ENCODE data around the gene SGPP2.
"Not testable (repeated sequence)": the region's sequence is repeated elsewhere in the genome, so short reads cannot be mapped to it uniquely, and the experiment has no call there.

SGPP2 gene

DNA sequence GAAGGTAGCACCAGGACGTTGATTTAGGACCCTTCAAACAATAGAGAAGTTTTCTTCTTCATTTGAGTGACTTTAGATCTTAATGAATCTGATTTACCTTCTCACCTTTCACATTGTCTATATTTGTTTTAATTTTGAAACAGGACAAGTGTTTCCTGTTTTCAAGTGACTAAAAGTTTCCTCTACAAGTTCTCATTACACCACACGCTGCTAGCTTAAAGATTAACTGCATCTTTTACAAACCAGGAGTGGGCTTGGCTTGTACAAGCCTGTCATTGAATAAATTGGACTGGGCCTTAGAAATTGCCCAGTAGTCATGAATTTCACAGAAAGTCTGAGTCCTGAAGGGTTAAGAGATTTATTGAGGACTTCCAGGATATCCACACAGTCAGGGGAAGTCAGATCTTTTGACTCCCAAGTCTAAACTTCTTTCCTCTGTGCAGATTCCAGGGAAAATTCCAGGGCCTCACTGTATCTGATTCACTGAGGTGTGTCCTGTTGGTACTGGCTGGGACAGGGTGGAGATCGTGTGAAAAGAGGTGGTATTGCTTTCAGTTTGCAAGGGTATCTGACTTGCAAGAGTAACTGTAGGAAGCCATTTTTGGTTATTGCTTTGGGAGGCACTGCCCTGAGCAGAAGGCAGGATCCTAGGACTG is 3.4 kb downstream of the SGPP2 start:
- no peak for DNase-seq (ENCODE audit: low read depth in 2 of 2)

DNA sequence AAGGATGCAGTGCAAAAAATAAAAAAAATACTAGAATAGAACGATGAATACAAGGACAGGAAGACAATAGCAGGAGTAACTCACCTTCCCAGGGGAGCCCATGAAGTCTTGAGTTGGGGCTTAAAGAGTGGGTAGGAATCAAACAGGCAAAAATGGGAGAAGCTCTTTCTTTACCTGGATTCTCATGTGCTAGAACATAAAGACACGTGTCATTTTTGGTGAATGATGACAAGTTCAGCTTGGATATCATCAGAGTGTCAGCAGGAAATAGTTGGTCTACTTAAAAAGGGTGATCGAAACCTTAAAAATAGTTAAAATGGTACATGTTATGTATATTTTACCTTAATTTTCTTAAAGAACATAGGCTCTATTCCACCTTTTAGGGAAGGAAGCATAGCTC is 5.7 kb downstream of the SGPP2 start:
- no peak for DNase-seq (ENCODE audit: low read depth in 2 of 2)

DNA sequence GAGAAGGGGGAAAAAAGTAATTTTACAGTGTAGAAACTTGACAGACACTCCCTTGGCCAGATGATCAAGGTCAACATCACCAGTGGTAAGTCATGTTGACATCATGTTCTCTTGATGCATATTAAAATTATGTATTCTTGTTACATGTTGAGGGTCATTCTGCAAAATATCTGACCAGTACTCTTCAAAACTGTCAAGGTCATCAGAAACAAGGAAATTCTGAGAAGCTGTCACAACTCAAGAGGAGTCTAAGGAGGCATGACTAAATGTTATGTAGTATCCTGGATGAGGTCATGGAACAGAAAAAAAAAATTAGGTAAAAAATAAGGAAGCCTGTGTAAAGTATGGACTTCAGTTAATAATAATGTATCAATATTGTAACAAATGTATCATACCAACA is 6.3 kb downstream of the SGPP2 start:
- DNase-seq (ENCODE audit: low read depth in 2 of 2) = no peak

DNA sequence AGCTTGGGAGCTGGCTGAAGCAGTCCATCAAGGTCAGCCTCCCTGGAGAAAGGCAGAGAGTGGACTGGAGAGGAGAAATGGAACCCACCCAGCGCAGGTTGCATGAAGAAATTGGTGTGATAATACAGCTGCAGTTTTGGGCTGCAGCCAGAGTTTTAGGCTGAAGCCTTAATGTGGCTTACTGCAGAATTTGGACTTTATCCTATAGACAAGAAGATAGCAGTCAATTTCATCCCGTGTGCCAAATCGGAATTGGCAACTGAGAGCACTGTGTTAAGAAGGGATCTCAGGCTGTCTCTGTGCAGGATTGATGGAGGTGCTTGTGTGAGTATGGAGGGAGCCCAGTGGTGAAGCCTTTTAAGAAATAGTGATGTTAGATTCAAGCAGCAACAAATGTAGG is 7.5 kb downstream of the SGPP2 start:
- DNase-seq (ENCODE audit: low read depth in 2 of 2) = no peak

DNA sequence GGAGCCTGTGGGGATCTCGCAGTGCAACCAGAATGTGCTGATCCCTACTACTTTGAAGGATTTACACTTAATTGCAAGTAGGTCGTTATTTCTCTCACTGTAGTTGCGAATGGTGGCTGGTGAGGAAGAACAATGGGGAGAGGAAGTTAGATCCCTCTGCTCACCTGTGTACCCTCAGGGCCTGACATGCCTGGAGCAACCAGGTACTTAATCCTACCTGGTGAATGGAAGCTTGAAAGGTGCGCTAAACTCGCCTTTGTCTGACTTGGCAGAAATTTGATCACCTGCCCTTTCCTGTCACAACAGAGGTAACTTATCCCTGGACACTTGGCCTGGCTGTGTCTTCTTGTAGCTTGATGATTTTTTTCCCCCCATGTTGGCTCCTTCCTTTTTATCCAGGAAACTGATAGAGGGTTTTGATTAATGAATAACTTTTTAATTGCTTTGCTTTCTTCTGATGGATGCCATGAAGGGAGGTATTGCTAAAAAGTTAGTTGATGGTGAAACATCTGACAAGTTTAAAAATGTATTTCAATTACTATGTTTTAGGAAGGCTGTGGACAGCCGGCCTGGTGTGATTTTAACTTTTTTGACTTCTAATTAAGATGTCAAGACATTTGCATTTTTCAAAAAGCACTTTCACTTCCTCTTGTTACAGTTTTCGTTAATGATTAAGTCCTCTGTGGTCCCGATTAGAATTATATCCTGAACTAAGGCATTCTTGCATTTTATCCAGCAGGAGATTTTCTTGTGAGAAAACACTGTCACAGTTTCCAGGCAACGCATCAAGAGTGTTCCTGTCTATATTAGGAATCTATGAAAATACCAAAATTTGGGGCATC is 9.2 kb downstream of the SGPP2 start:
- DNase-seq (ENCODE audit: low read depth in 2 of 2) = no peak

DNA sequence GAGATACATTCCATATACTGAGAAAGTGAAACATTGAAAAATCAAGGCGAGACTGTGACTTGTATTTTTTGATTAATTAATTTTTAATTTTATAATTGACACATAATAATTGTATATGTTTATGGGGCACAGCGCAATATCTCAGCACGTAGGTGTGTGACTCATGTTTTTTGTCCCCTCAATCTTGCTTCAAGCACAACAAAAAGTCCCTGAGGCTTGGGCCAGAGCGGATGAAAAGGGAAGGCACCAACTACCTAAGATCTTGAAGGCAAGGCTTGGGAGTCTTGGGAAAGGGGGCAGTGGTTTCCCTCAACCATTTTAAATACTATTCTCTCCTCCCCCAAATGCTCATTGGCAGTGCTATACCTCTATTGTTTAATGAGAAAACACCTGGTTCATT is 9.9 kb downstream of the SGPP2 start:
- DNase-seq (ENCODE audit: low read depth in 2 of 2) = no peak

DNA sequence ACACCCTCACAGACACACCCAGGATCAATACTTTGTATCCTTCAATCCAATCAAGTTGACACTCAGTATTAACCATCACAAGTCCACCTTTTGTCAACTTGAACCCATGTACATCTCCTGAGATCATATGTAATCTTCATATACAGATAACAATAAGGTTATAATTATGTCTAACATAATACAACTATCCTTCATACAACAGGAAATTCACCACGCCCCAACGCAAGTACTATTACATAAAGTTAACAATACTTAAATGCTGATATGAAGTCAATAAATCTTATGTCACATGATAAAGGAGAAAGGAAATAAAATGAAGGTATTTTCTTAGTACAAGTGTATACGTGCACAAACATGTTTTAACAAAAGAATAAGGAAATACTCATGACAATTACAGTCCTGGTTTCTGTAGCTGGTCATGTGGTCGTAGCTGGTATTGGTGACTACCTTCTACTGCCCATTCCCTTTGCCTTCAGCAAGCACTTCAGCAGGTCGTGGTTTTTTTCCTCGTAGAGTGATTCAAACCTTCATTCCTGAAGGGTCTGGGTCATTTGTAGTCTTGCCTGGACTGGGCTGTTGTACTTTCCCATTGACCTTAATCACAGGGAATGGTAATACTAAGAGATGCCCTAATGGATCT is 11.2 kb downstream of the SGPP2 start:
- DNase-seq (ENCODE audit: low read depth in 2 of 2) = not testable (repeated sequence)

DNA sequence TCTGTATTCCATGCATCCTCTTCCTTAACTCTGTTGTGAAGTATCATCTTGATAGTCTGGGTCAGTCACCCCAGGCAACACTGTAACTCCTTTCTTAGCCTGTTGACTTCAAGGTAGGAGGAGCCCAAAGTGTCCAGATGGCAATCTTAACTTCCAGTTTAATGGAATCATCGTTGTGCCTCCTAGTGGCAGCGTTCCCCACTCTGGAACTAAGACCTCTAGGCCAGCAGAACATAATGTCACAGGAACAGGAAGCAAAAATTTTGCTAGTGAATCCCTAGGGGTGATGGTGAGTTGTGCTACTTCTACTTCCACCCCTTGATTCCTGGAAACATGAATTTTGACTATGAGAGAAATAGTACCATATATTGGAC is 11.7 kb downstream of the SGPP2 start:
- no peak for DNase-seq (ENCODE audit: low read depth in 2 of 2)

DNA sequence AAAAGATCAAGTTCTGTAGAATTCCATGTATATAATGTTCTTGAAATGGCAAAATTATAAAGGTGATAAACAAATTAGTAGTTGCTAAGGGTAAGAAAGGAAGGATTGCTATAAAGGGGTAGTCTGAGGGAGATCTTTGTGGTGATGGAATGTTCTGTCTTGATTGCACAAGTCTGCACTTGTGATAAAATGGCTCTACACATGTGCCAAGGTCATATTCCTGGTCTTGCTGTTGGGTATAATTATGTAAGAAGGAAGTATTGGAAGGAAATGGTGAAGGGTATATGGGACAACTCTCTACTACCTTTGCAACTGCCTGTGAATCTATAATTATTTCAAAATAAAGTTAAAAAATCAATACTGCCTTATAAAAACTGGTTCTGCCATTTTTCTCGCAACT is 15.3 kb downstream of the SGPP2 start:
- no peak for DNase-seq (ENCODE audit: low read depth in 2 of 2)

DNA sequence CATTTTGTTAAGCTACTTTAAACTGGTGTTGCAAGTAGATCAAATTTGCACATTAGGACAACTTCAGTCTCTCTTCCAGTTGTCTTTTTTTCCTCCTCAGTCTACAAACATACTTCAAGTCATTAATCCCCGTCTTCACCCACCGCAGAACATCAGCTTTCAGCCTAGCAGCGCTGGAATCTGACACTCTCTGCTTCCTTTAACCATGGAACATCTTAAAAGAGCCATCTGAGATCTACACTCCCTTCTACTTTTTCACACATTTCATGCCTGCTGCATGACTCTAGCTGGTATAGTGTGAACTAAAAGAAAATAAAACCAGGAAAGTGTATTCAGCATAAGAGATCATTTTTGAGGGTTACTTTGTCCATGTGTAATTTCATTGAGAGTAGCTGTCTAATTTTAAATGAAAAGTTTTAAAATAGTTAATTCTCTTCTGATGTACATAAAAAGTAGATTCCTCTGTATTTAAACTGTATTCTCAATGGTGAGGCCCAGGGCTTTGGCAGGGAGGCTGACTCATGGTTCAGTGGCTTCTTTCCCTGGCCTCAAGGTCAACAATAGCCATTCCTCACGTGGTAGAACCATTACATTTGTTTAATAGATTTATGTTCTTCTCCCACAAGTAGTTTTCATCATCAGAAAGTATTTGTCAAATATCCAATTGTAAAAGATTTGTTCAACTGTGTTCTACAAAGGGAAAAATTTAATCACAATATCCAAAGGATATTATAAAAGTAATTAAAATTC is 16.5 kb downstream of the SGPP2 start:
- DNase-seq (ENCODE audit: low read depth in 2 of 2) = no peak

DNA sequence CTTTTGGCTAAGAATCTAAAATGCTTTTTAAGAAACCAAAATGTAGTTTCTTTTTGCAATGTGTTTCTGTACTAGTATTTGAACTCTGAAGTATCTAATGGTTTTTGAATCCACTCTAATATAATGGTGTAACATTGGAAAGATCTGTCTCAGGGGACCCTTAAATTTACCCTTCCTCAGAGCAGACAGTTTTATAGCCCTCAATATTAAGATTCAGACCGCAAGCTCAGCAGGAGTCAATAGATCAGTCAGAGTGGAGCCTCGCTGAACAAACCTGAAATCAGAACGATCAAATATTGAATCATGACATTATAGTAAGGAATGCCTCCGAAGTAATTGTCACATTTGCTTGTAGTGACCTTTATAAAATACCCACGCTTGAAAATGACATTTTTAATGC is 18.3 kb downstream of the SGPP2 start:
- no peak for DNase-seq (ENCODE audit: low read depth in 2 of 2)

DNA sequence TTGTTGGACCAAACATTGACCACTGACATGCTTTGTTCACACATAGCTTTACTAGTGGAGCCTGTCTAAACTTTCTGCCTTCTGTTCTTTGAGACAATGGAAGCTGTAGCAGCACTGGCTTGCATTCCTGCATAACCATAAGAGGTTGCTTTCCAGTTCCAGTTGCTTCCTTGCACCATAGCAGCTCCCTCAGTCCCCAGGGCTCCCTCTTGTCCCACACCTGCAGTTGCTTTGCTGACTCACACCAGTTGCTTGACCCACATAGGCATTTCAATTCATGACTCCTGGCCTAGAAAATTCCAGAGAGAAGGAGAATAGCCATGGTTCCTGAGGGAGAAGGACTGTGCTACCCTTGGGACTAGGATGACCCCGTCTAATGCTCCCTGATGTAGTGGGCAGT is 20.9 kb downstream of the SGPP2 start:
- no peak for DNase-seq (ENCODE audit: low read depth in 2 of 2)

DNA sequence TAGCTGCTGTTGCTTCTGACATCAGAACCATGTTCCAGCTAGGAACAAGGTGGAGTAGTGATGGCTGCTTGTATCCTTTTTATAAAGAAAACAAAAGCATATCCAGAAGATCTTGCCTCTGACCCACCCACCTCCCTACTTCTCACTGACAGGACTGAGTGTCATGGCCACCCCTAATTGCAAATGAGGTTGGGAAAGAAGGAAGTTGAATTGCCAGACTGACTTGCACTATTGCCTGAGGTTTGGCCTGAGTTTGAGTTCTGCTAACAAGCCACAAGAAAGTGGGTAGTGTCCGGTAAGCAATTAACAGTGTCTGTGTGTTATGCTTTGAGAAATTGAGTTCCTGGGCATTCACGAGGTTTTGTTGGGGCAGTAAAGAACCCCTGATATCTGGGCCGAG is 22.8 kb downstream of the SGPP2 start:
- no peak for DNase-seq (ENCODE audit: low read depth in 2 of 2)

DNA sequence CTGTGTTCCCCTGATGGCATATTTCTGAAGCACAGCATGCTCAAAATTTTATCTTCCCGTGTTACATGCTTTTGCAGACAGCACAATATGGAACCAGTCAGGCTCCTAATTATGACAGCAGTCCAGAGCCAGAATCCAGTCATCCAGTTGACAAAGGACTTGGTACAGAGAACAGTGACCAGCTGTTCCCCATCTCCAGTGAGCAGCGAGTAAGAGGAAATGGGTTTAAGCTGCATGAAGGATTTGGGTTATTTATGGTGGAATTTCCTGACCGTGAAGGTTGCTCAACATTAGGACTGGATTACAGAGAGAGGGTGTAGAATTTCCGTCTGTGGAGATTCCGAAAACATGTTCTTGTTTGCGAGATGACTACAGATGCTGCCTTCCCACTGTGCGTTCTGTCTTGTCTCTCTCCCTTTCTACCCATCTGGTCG is 24.4 kb downstream of the SGPP2 start:
- DNase-seq (ENCODE audit: low read depth in 2 of 2) = no peak

DNA sequence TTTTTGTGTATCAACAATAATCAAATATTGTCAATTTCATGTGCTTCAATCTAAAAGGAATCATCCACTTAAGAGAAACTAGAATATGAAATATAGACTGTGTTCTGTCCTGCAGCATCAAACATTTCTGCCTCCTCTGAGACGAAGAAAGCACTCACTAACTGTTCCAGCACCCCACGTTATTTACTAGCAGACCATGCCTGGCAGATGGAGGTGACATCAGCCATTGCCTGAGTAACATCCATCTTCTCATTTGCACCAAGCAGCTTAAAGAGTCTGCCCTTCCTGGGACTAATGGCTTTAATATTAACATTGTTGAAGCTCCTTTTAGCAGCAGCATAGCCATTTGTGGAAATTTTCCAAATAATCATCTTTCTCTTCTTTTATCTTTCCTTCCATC is 25.7 kb downstream of the SGPP2 start:
- DNase-seq (ENCODE audit: low read depth in 2 of 2) = no peak

DNA sequence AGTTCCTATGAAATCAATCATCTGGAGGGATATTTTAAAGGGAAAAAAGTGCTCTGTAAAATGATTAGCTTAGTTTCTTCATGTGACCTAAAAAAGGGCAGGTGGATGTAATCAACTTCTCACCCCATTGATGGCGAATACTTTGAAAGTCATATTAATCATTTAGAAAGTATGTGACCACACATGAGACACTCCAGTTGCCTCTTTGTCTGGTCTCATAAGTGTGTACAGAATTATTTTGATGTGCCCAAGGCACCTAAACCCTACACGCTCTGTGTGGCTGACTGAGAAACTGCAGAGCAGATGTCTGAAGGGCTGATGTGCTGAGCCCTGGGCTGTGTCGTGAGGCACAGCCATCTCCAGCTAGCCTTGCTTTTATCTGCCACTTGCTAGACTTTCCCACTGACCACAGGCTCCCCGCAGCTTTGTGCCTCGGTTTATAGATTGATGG is 26.9 kb downstream of the SGPP2 start:
- DNase-seq (ENCODE audit: low read depth in 2 of 2) = no peak

DNA sequence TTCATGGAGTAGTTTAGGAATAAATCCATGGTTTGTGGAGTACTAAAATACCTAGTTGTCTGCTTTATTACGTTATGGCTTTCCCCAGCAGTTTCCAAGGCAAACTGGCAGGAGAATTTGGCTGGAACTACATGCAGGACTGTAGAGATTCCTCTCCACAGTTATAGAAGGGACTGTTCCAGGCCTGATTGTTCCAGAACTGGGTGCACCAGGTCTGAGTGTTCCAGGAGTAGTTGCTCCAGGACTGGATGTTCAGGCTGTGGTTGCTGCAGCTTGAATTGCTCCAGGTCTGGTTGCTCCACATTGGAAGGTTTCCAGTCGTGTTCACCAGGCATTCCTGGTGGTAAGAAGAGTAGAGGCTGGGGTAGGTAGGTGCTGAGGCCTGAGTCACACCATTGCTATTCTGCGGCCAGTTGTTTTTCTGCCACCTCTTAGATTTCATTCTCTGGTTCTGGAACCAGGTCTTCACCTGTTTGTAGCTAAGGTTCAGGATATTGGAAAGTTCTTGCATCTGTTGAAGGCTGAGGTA is 28.1 kb downstream of the SGPP2 start:
- no peak for DNase-seq (ENCODE audit: low read depth in 2 of 2)

DNA sequence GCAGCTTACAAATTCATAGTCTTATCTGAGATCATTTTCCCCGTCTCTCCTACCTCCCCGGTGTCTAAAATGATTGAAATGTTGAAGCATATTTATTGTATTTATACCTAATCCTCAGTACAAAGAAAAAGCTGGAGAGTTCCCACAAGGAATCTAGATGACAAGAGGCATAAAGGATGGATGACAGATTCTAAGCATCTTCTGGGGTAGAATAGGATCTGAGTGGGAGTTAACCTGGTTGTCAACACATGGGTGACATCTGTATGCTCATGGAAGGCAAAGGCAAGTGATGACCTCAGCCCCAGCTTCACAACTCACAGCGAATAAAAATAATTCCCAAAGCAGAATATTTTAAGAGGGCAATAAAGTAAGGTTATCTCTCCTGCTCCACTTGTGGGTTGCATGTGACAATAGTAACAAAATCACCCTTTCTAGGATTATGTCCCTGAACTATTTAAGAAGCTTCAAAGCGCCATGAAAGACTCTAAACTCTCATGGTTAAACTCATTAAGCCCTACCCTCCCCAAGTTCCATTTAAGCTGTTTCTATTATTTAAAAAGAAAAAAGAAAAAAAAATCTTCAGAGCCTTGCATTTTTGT is 32.2 kb downstream of the SGPP2 start:
- no peak for DNase-seq (ENCODE audit: low read depth in 2 of 2)

DNA sequence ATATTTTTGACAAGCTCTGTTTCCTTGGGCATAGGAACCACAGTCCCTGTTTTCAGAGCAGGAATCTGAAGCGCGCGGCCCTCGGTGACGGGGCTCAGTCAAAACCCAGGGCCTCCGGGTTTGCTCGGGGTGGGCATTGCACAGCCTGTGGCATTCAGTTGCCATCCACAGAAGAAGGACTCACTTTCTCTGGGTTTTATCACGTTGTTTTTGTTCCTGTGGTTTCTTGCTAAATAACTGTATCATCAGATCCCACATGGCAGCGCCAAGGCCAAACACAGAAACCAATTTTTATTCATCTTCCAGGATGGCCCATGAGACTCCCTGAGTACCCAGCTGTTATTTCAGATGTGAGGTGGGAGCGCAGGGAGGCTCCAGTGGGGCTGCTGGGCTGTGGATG is 35.6 kb downstream of the SGPP2 start:
- DNase-seq (ENCODE audit: low read depth in 2 of 2) = no peak

DNA sequence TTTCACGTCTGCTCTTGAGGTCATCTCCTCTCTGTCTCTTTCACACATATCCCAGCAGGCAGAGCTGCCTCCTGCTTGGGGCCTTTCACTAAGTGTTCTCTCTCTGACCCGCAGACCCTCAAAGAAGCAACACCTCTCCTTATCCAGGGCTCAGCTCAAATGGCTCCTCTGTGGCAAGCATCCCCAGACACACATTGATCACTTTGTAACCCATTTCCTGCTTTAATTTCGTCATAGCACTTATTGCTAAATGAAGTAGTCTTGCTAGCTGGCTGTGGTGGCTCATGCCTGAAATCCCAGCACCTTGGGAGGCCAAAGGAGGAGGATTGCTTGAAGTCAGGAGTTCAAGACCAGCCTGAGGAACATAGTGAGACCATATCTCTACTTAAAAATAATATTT is 41.4 kb downstream of the SGPP2 start:
- DNase-seq (ENCODE audit: low read depth in 2 of 2) = no peak

DNA sequence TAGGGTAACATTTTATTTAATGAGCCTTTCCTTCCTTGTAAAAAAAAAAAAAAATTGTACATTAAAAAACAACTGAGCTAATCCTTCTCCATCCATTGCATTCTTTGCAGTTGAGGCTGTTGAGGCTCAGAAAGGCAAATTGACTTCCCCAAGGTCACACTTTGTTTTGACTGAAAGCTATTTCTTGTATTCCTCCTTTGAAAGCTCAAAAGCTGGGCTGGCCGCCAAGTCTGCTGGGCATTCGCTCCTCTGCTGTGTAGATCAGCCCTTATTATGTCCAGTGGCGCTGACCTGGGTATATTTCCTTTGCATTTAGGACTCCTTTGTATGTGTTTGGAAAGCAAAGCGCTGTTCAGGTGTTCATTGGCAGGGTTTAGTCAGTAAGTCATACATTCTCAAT is 44.0 kb downstream of the SGPP2 start:
- no peak for DNase-seq (ENCODE audit: low read depth in 2 of 2)
